Measurements from ENCODE around the gene THBS3.

Gene THBS3

GRCh38 chr1:155207806-155208540 lies at the start of gene THBS3:
THBS3 (minus strand) TSS chr1:155207897; CDS start chr1:155207876, 21 bp downstream.
- H3K4me3 ChIP-seq (ENCODE audit: low read length), result peak within 1 kb of the TSS; percentile 99
- no peaks in the 10 kb centered on the region for H3K9me3 ChIP-seq (ENCODE audit: control insufficient read depth, low read length)
- peak; percentile 70 for DNase-seq (ENCODE audit: low read depth)
- H3K36me3 ChIP-seq (ENCODE audit: control insufficient read depth, insufficient read depth, low read length, severe bottlenecking), result peaks cover 10% of the 10 kb centered on the region
- H3K9ac ChIP-seq (ENCODE audit: low read length), result peak within 1 kb of the TSS; percentile 97
- peaks cover 23% of the 10 kb centered on the region for H3K4me1 ChIP-seq (ENCODE audit: control insufficient read depth, insufficient read depth, low read length)
- no peaks in the 10 kb centered on the region for H3K27me3 ChIP-seq (replicated peaks; ENCODE audit: control insufficient read depth, insufficient read depth, low read length)

- no peaks in the 10 kb centered on the region for H3K9me3 ChIP-seq (ENCODE audit: control insufficient read depth, low read length)
- H3K27me3 ChIP-seq (replicated peaks; ENCODE audit: control insufficient read depth, insufficient read depth, low read length), result no peaks in the 10 kb centered on the region
- peaks cover 24% of the 10 kb centered on the region for H3K36me3 ChIP-seq (ENCODE audit: control insufficient read depth, insufficient read depth, low read length, severe bottlenecking)
- H3K4me3 ChIP-seq (ENCODE audit: low read length), result peak overlapping the region; percentile 88
- DNase-seq (ENCODE audit: low read depth), result no peak
- H3K4me1 ChIP-seq (ENCODE audit: control insufficient read depth, insufficient read depth, low read length), result peaks cover 38% of the 10 kb centered on the region
- H3K9ac ChIP-seq (ENCODE audit: low read length), result peak overlapping the region; percentile 92
Measured at GRCh38 chr1:155256058-155256852, 48.6 kb upstream of the THBS3 start.

- Histone ChIP-seq H3K9me3 (ENCODE audit: control insufficient read depth, low read length) (no peaks in the 10 kb centered on the region), H3K4me3 (ENCODE audit: low read length) (peak within 1 kb of the TSS; percentile 88), H3K9ac (ENCODE audit: low read length) (peak within 1 kb of the TSS; percentile 92), H3K27me3 (replicated peaks; ENCODE audit: control insufficient read depth, insufficient read depth, low read length) (no peaks in the 10 kb centered on the region), H3K4me1 (ENCODE audit: control insufficient read depth, insufficient read depth, low read length) (peaks cover 35% of the 10 kb centered on the region), H3K36me3 (ENCODE audit: control insufficient read depth, insufficient read depth, low read length, severe bottlenecking) (peaks cover 24% of the 10 kb centered on the region)
- peak; percentile 92 for DNase-seq (ENCODE audit: low read depth)
Measured at GRCh38 chr1:155255243-155256007, 47.7 kb upstream of the THBS3 start, which contains the start of gene ENTREP3. ENTREP3 (minus strand) TSS chr1:155255483; CDS start chr1:155254877, 606 bp downstream.

GRCh38 chr1:155254714-155255242 lies 47.1 kb upstream of the THBS3 start:
- Histone ChIP-seq H3K9ac (ENCODE audit: low read length) (peak overlapping the region; percentile 92), H3K9me3 (ENCODE audit: control insufficient read depth, low read length) (no peaks in the 10 kb centered on the region), H3K4me1 (ENCODE audit: control insufficient read depth, insufficient read depth, low read length) (peaks cover 32% of the 10 kb centered on the region), H3K27me3 (replicated peaks; ENCODE audit: control insufficient read depth, insufficient read depth, low read length) (no peaks in the 10 kb centered on the region), H3K36me3 (ENCODE audit: control insufficient read depth, insufficient read depth, low read length, severe bottlenecking) (peaks cover 20% of the 10 kb centered on the region), H3K4me3 (ENCODE audit: low read length) (peak overlapping the region; percentile 88)
- peak; percentile 58 for DNase-seq (ENCODE audit: low read depth)

GRCh38 chr1:155254228-155254713 lies 46.6 kb upstream of the THBS3 start:
- no peaks in the 10 kb centered on the region for H3K27me3 ChIP-seq (replicated peaks; ENCODE audit: control insufficient read depth, insufficient read depth, low read length)
- H3K36me3 ChIP-seq (ENCODE audit: control insufficient read depth, insufficient read depth, low read length, severe bottlenecking), result peaks cover 20% of the 10 kb centered on the region
- H3K9ac ChIP-seq (ENCODE audit: low read length), result peak overlapping the region; percentile 92
- no peaks in the 10 kb centered on the region for H3K9me3 ChIP-seq (ENCODE audit: control insufficient read depth, low read length)
- peaks cover 32% of the 10 kb centered on the region for H3K4me1 ChIP-seq (ENCODE audit: control insufficient read depth, insufficient read depth, low read length)
- H3K4me3 ChIP-seq (ENCODE audit: low read length), result peak overlapping the region; percentile 88
- DNase-seq (ENCODE audit: low read depth), result no peak

- peak; percentile 21 for DNase-seq (ENCODE audit: low read depth)
- H3K4me3 ChIP-seq (ENCODE audit: low read length), result peak overlapping the region; percentile 88
- no peaks in the 10 kb centered on the region for H3K27me3 ChIP-seq (replicated peaks; ENCODE audit: control insufficient read depth, insufficient read depth, low read length)
- peak overlapping the region; percentile 92 for H3K9ac ChIP-seq (ENCODE audit: low read length)
- no peaks in the 10 kb centered on the region for H3K9me3 ChIP-seq (ENCODE audit: control insufficient read depth, low read length)
- H3K36me3 ChIP-seq (ENCODE audit: control insufficient read depth, insufficient read depth, low read length, severe bottlenecking), result peaks cover 21% of the 10 kb centered on the region
- peaks cover 32% of the 10 kb centered on the region for H3K4me1 ChIP-seq (ENCODE audit: control insufficient read depth, insufficient read depth, low read length)
Measured at GRCh38 chr1:155253797-155254196, 46.1 kb upstream of the THBS3 start.

- Histone ChIP-seq H3K4me3 (ENCODE audit: low read length) (peak overlapping the region; percentile 88), H3K4me1 (ENCODE audit: control insufficient read depth, insufficient read depth, low read length) (peaks cover 32% of the 10 kb centered on the region), H3K36me3 (ENCODE audit: control insufficient read depth, insufficient read depth, low read length, severe bottlenecking) (peaks cover 21% of the 10 kb centered on the region), H3K9me3 (ENCODE audit: control insufficient read depth, low read length) (no peaks in the 10 kb centered on the region), H3K9ac (ENCODE audit: low read length) (peak overlapping the region; percentile 92), H3K27me3 (replicated peaks; ENCODE audit: control insufficient read depth, insufficient read depth, low read length) (no peaks in the 10 kb centered on the region)
- DNase-seq (ENCODE audit: low read depth), result no peak
Measured at GRCh38 chr1:155253208-155253607, 45.5 kb upstream of the THBS3 start.

GRCh38 chr1:155251566-155251965 lies 43.9 kb upstream of the THBS3 start:
- H3K36me3 ChIP-seq (ENCODE audit: control insufficient read depth, insufficient read depth, low read length, severe bottlenecking), result peaks cover 26% of the 10 kb centered on the region
- no peak for DNase-seq (ENCODE audit: low read depth)
- peaks cover 30% of the 10 kb centered on the region for H3K4me1 ChIP-seq (ENCODE audit: control insufficient read depth, insufficient read depth, low read length)
- no peaks in the 10 kb centered on the region for H3K9me3 ChIP-seq (ENCODE audit: control insufficient read depth, low read length)
- H3K4me3 ChIP-seq (ENCODE audit: low read length), result no peak overlapping the region
- H3K27me3 ChIP-seq (replicated peaks; ENCODE audit: control insufficient read depth, insufficient read depth, low read length), result no peaks in the 10 kb centered on the region
- H3K9ac ChIP-seq (ENCODE audit: low read length), result no peak overlapping the region

- Histone ChIP-seq H3K4me3 (ENCODE audit: low read length) (peak overlapping the region; percentile 18), H3K4me1 (ENCODE audit: control insufficient read depth, insufficient read depth, low read length) (peaks cover 23% of the 10 kb centered on the region), H3K36me3 (ENCODE audit: control insufficient read depth, insufficient read depth, low read length, severe bottlenecking) (peaks cover 27% of the 10 kb centered on the region), H3K9ac (ENCODE audit: low read length) (peak overlapping the region; percentile 70), H3K27me3 (replicated peaks; ENCODE audit: control insufficient read depth, insufficient read depth, low read length) (no peaks in the 10 kb centered on the region), H3K9me3 (ENCODE audit: control insufficient read depth, low read length) (no peaks in the 10 kb centered on the region)
- peak; percentile 98 for DNase-seq (ENCODE audit: low read depth)
Measured at GRCh38 chr1:155250633-155251449, 43.1 kb upstream of the THBS3 start.

GRCh38 chr1:155250246-155250632 lies 42.5 kb upstream of the THBS3 start:
- Histone ChIP-seq H3K27me3 (replicated peaks; ENCODE audit: control insufficient read depth, insufficient read depth, low read length) (no peaks in the 10 kb centered on the region), H3K9me3 (ENCODE audit: control insufficient read depth, low read length) (no peaks in the 10 kb centered on the region), H3K4me3 (ENCODE audit: low read length) (no peak overlapping the region), H3K36me3 (ENCODE audit: control insufficient read depth, insufficient read depth, low read length, severe bottlenecking) (peaks cover 27% of the 10 kb centered on the region), H3K9ac (ENCODE audit: low read length) (peak overlapping the region; percentile 70), H3K4me1 (ENCODE audit: control insufficient read depth, insufficient read depth, low read length) (peaks cover 23% of the 10 kb centered on the region)
- DNase-seq (ENCODE audit: low read depth), result no peak
